Left ventricle myocardium inferior (tissue), 1 donor: ENCODE results near the gene DACH1. TPM values are rescaled to one million over a fixed set of nuclear protein-coding genes. Genes with fewer than 3 reads are reported as not detected.

Experiments used
- DNase-seq: peaks from one replicate; pipeline ENCODE4 v3.0.0-alpha.2; 2020
- H3K27ac ChIP-seq: fragments of 200-600 bp; replicated peaks from 2 replicates; pipeline ENCODE4 v1.8.0; 2021
- H3K27me3 ChIP-seq: fragments of 200-600 bp; 2 replicates; pipeline ENCODE4 v1.8.0; 2021; ENCODE audit warnings: low read depth
- H3K36me3 ChIP-seq: fragments of 200-600 bp; 2 replicates; pipeline ENCODE4 v1.8.0; 2021
- H3K4me1 ChIP-seq: fragments of 200-600 bp; 2 replicates; pipeline ENCODE4 v1.8.0; 2021
- H3K4me3 ChIP-seq: fragments of 200-600 bp; 2 replicates; pipeline ENCODE4 v1.8.0; 2021; ENCODE audit warnings: mild to moderate bottlenecking, moderate library complexity
- H3K9me3 ChIP-seq: fragments of 200-600 bp; replicated peaks from 2 replicates; pipeline ENCODE4 v1.8.0; 2021
- CTCF ChIP-seq: fragments of 200-600 bp; IDR thresholded peaks from 2 replicates; pipeline ENCODE4 v1.8.0; 2021; ENCODE audit warnings: antibody characterized with exemption, mild to moderate bottlenecking, borderline replicate concordance
- intact Hi-C: fragments of 100-400 bp; cut with micrococcal nuclease; formaldehyde crosslinking; loops from one replicate; pipeline ENCODE4 v1.11.0; 2022
- total RNA-seq: library from RNA; stranded (reverse); fragmentation: NEBNext Ultra II Directional; extraction: Animal tissue kit (Norgen Biotek cat#: 25700); gene quantifications from one replicate; pipeline ENCODE4 v1.2.1, GENCODE V29; 2021
- donor health status: DM: no; HTN: yes; CAD: no; lungs with severe emphysema.

The DACH1 gene
- total RNA-seq, 1 donor from 2014 or later, result 3.4 TPM

DNA sequence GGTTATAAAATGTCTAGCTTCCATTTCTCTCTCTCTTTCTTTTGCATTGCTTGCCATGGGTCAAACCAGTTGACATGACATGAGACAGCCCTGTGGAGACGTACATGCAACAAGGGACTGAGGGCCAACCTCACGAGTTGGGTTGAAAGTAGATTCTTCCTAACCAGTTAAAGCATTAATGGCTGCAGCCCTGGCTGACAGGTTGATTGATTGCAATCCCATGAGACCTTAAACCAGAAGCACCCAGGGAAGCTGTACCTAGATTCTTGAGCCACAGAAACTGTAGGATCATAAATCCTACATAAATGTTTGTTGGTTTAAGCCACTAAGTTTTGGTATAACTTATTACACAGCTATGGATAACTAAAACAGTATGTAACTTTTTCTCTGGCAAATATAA, 373.8 kb downstream of the DACH1 start:
- H3K27me3 ChIP-seq, result no peaks in the 10 kb centered on the region
- no peak overlapping the region for H3K4me3 ChIP-seq
- H3K9me3 ChIP-seq, result peaks cover 5% of the 10 kb centered on the region
- peaks cover under 1% of the 10 kb centered on the region for H3K4me1 ChIP-seq
- H3K27ac ChIP-seq, result no peak overlapping the region
- no peak for TF ChIP-seq CTCF
- intact Hi-C loops, result no loop called here
- no peaks in the 10 kb centered on the region for H3K36me3 ChIP-seq
- no peak for DNase-seq

GRCh38 chr13:71492346-71492871, 374.6 kb downstream of the DACH1 start:
- no peaks in the 10 kb centered on the region for H3K4me1 ChIP-seq
- TF ChIP-seq CTCF, result no peak
- H3K27ac ChIP-seq, result no peak overlapping the region
- intact Hi-C loops, result no loop called here
- H3K9me3 ChIP-seq, result peaks cover 5% of the 10 kb centered on the region
- no peaks in the 10 kb centered on the region for H3K27me3 ChIP-seq
- no peak overlapping the region for H3K4me3 ChIP-seq
- no peak for DNase-seq
- no peaks in the 10 kb centered on the region for H3K36me3 ChIP-seq

DNA sequence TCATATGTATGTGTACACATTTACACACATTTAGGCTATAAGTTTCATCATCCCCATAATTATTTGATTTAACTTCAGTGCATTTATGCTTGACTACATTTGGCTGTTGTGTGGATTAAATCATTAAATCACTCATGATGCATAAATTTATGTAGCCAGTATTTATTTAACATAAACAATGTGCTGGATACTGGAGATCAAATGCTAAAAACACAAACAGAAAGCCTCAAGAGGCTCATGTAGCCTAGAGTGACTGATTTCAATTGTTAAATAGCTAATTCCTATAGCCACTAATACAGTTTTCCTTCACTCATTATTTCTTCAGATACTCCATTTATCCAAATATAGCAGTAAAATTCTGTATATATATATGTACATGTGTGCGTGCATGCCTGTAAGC, 376.0 kb downstream of the DACH1 start:
- no peak for TF ChIP-seq CTCF
- no peaks in the 10 kb centered on the region for H3K36me3 ChIP-seq
- H3K9me3 ChIP-seq, result peaks cover 5% of the 10 kb centered on the region
- intact Hi-C loops, result no loop called here
- H3K27me3 ChIP-seq, result no peaks in the 10 kb centered on the region
- H3K4me3 ChIP-seq, result no peak overlapping the region
- H3K4me1 ChIP-seq, result no peaks in the 10 kb centered on the region
- DNase-seq, result no peak
- H3K27ac ChIP-seq, result no peak overlapping the region

- Histone ChIP-seq H3K36me3 (no peaks in the 10 kb centered on the region), H3K4me1 (no peaks in the 10 kb centered on the region), H3K27ac (no peak overlapping the region), H3K9me3 (peaks cover 5% of the 10 kb centered on the region), H3K27me3 (no peaks in the 10 kb centered on the region), H3K4me3 (no peak overlapping the region)
- intact Hi-C loops, result no loop called here
- no peak for TF ChIP-seq CTCF
- DNase-seq, result no peak
Measured at GRCh38 chr13:71489041-71489440, 378.0 kb downstream of the DACH1 start.

GRCh38 chr13:71488201-71488600, 378.8 kb downstream of the DACH1 start:
- intact Hi-C loops, result no loop called here
- H3K27me3 ChIP-seq, result no peaks in the 10 kb centered on the region
- no peak overlapping the region for H3K4me3 ChIP-seq
- no peak for DNase-seq
- H3K4me1 ChIP-seq, result no peaks in the 10 kb centered on the region
- H3K36me3 ChIP-seq, result no peaks in the 10 kb centered on the region
- H3K9me3 ChIP-seq, result peaks cover 5% of the 10 kb centered on the region
- no peak overlapping the region for H3K27ac ChIP-seq
- no peak for TF ChIP-seq CTCF

DNA sequence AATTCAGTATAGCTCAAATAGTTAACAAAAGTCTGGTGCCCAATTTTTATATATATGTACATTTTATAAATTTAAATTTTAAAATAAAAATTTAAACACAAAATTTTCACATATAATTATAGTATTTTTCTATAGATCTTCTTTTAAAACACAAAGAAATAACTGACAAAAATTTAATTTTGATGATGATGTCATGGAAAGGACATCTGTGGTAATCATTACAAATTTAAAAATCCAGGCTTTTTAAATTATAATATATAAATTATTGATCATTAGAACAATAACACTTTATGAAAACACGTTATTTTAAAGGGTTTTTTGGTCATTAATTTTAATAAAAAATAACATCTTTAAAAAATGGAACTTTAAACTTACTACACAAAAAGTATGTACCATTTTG, 381.1 kb downstream of the DACH1 start:
- no peaks in the 10 kb centered on the region for H3K36me3 ChIP-seq

More for the DNA sequence above, 381.1 kb downstream of the DACH1 start:
- Histone ChIP-seq H3K9me3 (no peaks in the 10 kb centered on the region), H3K4me1 (no peaks in the 10 kb centered on the region), H3K4me3 (no peak overlapping the region), H3K27ac (no peak overlapping the region), H3K27me3 (no peaks in the 10 kb centered on the region)
- intact Hi-C loops, result no loop called here
- no peak for DNase-seq
- no peak for TF ChIP-seq CTCF
